Glutamatergic neuron (in vitro differentiated cells): Measurements from ENCODE around the gene ANGPTL4. TPM values are rescaled to one million over a fixed set of nuclear protein-coding genes. Genes with fewer than 3 reads are reported as not detected.

Experiments
- DNase-seq: peaks from one replicate; pipeline ENCODE4 v3.0.0; 2022
- H3K27ac Mint-ChIP-seq: one replicate; pipeline ENCODE4 v1.8.0; 2020; ENCODE audit warnings: mild to moderate bottlenecking, mixed read lengths, inconsistent platforms; ENCODE audit not compliant: unreplicated experiment
- H3K27me3 Mint-ChIP-seq: one replicate; pipeline ENCODE4 v1.8.0; 2020; ENCODE audit warnings: mild to moderate bottlenecking, moderate library complexity, mixed read lengths, inconsistent platforms; ENCODE audit not compliant: unreplicated experiment
- H3K36me3 Mint-ChIP-seq: one replicate; pipeline ENCODE4 v1.8.0; 2020; ENCODE audit warnings: mild to moderate bottlenecking, mixed read lengths, inconsistent platforms; ENCODE audit not compliant: unreplicated experiment
- H3K4me1 Mint-ChIP-seq: one replicate; pipeline ENCODE4 v1.8.0; 2020; ENCODE audit warnings: mild to moderate bottlenecking, low read depth, mixed read lengths, inconsistent platforms; ENCODE audit not compliant: unreplicated experiment
- H3K4me3 Mint-ChIP-seq: one replicate; pipeline ENCODE4 v1.8.0; 2020; ENCODE audit warnings: mild to moderate bottlenecking, mixed read lengths, inconsistent platforms; ENCODE audit not compliant: unreplicated experiment
- H3K9me3 Mint-ChIP-seq: one replicate; pipeline ENCODE4 v1.8.0; 2020; ENCODE audit warnings: mild to moderate bottlenecking, moderate library complexity, mixed read lengths, inconsistent platforms; ENCODE audit not compliant: unreplicated experiment
- CTCF ChIP-seq: fragments of 200-600 bp; sonication (generic); IDR thresholded peaks from one replicate; pipeline ENCODE4 v1.5.0; 2021; ENCODE audit not compliant: partially characterized antibody, unreplicated experiment
- total RNA-seq: library from RNA; stranded (reverse); fragmentation: NEBNext Ultra II Directional; extraction: Animal tissue kit (Norgen Biotek cat#: 25700); gene quantifications from one replicate; pipeline ENCODE4 v1.2.1, GENCODE V29; 2021; ENCODE audit not compliant: unreplicated experiment

Gene ANGPTL4
- total RNA-seq, 1 donor from 2014 or later = 0.51 TPM

DNA sequence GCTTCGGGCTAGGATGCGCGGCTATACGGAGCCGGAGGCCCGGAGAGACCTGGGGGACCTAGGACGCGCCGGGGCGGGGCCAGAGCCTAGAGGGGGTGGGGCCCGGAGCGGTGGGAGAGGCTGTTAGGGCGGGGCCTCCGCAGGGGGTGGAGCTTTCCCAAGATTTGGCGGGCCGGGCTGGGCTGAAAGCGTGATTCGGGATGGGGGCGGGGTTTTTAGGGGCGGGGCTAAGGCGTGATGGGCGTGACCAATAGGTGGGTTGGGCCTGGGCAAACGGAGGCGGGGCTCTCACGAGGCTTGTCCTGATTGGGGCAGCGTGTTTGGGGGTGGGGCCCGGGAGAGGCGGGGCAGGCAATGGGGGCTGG is 26.6 kb downstream of the ANGPTL4 start:
- H3K4me3 Mint-ChIP-seq = peak overlapping the region; percentile 72
- DNase-seq = peak; percentile 98
- H3K4me1 Mint-ChIP-seq = peaks cover 8% of the 10 kb centered on the region
- H3K27ac Mint-ChIP-seq = no peak overlapping the region
- H3K36me3 Mint-ChIP-seq = no peaks in the 10 kb centered on the region
- no peak for TF ChIP-seq CTCF
- H3K27me3 Mint-ChIP-seq = peaks cover 10% of the 10 kb centered on the region
- peaks cover 11% of the 10 kb centered on the region for H3K9me3 Mint-ChIP-seq

- Mint-ChIP-seq H3K4me1 (peaks cover 8% of the 10 kb centered on the region), H3K36me3 (no peaks in the 10 kb centered on the region), H3K27me3 (peaks cover 10% of the 10 kb centered on the region), H3K9me3 (peaks cover 13% of the 10 kb centered on the region), H3K4me3 (peak overlapping the region; percentile 72), H3K27ac (no peak overlapping the region)
- TF ChIP-seq CTCF = no peak
- no peak for DNase-seq
These were observed 27.5 kb downstream of the ANGPTL4 start for GRCh38 chr19:8391198-8392016.

DNA sequence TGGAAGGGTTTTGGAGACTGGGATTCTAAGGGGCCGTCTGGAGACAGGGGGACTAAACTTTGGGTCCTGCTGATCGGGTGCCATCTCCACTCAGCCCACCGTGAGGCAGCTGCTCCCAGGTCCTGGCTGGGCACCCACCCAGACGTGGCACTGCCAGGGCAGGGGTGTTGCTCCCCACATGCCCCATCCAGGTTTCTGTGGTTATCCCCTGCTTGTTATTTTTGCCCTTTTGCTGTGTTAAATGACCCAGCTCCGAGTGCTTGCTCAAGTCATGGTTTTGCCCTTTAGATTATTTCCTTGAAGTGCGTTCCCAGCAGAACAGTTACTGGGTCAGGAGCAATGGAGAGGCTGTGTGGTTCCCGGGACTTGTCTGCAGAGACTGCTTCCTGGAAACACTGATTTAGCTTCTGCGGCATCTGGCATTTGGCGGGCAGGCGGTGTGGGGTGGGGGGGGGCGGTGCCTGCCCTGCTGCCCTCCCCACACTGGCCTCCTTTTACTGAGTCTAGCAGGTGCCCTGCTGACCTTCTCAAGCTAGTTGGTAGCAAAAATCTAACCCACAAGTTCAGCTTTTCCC is 28.1 kb downstream of the ANGPTL4 start:
- Mint-ChIP-seq H3K4me1 (peaks cover 12% of the 10 kb centered on the region), H3K27me3 (peaks cover 10% of the 10 kb centered on the region), H3K36me3 (no peaks in the 10 kb centered on the region), H3K9me3 (peaks cover 13% of the 10 kb centered on the region), H3K27ac (no peak overlapping the region), H3K4me3 (peak overlapping the region; percentile 55)
- TF ChIP-seq CTCF = no peak
- DNase-seq = no peak

DNA sequence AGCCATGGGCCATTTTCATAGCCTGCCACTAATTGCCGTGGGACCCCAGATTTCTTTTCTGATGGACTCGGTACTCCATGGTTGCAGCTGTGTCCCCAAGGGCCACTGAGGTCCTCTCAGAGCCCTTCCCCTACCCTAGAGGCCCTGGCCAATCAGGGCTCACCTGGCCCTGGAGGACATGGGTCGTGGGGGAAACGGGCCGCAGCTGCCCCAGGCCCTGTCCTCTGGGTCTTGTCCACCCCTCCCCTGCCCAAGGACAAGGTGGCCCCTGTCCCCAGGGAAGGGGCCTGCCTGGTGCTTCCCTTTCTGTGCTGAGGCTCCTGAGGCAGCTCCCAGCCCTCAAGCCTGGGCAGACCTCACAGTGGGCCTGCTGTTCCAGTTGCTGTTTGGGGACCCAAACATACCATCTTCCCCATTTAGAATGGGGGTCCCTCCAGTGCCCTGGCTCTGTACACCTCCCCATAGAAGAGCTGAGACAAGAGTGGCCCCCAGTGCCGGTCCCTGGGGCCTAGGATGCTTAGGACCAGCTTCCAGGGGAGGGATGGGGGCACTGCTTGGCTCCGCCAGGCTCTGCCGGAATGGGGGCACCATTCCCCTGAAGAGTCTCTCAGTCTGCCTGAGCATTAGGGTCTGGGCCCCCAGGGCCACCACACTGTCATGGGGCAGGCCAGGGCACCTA is 29.4 kb downstream of the ANGPTL4 start:
- DNase-seq = no peak
- H3K4me1 Mint-ChIP-seq = peaks cover 19% of the 10 kb centered on the region
- no peaks in the 10 kb centered on the region for H3K36me3 Mint-ChIP-seq
- no peak for TF ChIP-seq CTCF
- no peak overlapping the region for H3K27ac Mint-ChIP-seq
- peaks cover 15% of the 10 kb centered on the region for H3K9me3 Mint-ChIP-seq
- peaks cover 12% of the 10 kb centered on the region for H3K27me3 Mint-ChIP-seq
- H3K4me3 Mint-ChIP-seq = peak overlapping the region; percentile 10

- Mint-ChIP-seq H3K4me1 (peaks cover 19% of the 10 kb centered on the region), H3K36me3 (no peaks in the 10 kb centered on the region), H3K9me3 (peaks cover 15% of the 10 kb centered on the region), H3K4me3 (peak overlapping the region; percentile 38), H3K27me3 (peaks cover 12% of the 10 kb centered on the region), H3K27ac (peak overlapping the region; percentile 79)
- DNase-seq = no peak
- no peak for TF ChIP-seq CTCF
These were observed 29.9 kb downstream of the ANGPTL4 start for GRCh38 chr19:8393871-8394250.
